Measurements from ENCODE around the gene CNNM2.
"Not testable (repeated sequence)": the region's sequence is repeated elsewhere in the genome, so short reads cannot be mapped to it uniquely, and the experiment has no call there.

CNNM2 gene

DNA sequence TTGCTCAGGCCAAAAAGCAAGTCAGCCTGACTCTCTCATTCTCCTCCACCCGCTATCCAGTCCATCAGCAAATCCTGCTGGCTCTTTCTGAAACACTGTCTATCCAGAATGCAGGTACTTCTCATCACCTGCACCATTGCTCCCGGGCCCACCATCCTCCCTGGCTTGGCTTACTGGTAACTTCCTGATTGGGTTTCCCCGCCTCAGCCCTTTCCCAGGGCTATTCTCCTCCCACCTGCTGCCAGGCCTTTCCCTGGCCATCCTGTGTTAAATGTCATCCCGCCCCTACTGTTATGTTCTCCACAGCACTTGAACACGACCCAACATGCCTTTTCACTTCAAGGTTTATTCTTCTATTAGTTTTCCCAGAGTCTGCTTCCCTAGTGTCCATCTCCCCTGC is 124.0 kb downstream of the CNNM2 start:
- DNase-seq: peak; percentile 79

GRCh38 chr10:103042908-103043307 is 124.8 kb downstream of the CNNM2 start:
- no peak for DNase-seq

GRCh38 chr10:103044942-103045489 is 126.9 kb downstream of the CNNM2 start:
- no peak for DNase-seq

- no peak for DNase-seq
Measured at GRCh38 chr10:103045961-103046360, 127.9 kb downstream of the CNNM2 start.

GRCh38 chr10:103047381-103047780 is 129.3 kb downstream of the CNNM2 start:
- DNase-seq: no peak

- no peak for DNase-seq
Measured at GRCh38 chr10:103049237-103049636, 131.1 kb downstream of the CNNM2 start.

DNA sequence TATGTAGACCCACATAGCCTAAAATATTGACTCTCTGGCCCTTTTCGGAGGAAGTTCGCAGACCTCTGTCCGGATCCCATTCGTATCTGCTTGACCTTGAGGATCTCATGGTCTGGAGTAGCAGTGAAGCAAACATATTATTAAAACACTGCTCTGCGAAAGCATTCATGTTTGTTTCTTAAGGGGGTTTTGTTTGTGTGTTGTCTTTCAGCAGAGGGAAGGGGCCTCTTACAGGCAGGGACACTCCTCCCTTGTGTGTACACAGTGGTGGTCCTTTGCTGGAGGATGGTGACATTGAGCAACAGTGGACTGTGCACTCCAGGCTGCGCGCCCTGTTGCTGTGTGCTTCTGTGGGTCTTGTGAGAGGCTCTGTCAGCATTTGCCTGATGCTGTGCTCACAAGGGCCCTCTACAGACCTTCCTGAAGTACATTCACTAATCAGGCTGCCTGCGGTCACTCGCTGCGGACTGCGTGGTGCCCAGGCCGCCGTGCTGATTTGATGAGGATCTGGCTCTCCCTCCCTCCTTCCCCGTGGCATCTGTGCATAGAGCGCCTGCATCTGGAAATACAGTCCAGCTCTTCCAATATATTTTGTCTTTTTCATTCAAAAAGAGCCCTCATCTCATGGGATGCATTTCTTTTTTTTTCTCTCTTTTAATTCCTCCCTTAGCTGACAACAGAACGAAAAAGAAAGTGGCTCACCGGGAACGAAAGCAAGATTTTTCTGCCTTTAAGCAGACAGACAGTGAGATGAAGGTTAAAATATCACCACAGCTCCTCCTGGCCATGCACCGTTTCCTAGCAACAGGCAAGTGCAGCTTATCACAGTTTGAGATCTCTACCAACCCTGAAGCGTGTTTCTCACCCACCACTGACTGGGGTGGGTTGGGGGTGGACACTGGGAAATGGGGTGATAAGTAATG is 135.8 kb downstream of the CNNM2 start:
- peak; percentile 30 for DNase-seq

DNA sequence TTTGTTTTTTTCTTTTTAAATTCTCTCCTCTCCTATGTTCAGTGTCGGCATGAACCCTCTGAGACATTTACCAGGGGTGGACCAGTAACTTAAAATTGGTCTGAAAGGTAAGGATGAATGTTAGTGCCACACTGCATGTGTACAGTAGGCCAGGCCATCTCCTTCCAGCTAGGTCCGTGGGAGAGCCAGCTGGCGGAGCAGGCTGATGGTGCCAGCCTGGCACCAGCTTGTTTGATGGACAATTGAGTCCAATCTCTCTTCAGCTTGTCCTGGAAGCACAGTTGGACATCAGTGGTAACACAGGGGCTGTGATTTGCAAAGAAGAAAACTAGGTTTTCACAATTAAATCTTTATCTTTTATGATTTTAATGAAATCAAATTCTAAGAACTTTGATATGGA is 136.5 kb downstream of the CNNM2 start:
- DNase-seq: no peak

GRCh38 chr10:103055105-103055504 is 137.0 kb downstream of the CNNM2 start:
- no peak for DNase-seq

GRCh38 chr10:103058034-103058433 is 139.9 kb downstream of the CNNM2 start:
- DNase-seq: no peak

- no peak for DNase-seq
Measured at GRCh38 chr10:103060575-103060974, 142.5 kb downstream of the CNNM2 start.

DNA sequence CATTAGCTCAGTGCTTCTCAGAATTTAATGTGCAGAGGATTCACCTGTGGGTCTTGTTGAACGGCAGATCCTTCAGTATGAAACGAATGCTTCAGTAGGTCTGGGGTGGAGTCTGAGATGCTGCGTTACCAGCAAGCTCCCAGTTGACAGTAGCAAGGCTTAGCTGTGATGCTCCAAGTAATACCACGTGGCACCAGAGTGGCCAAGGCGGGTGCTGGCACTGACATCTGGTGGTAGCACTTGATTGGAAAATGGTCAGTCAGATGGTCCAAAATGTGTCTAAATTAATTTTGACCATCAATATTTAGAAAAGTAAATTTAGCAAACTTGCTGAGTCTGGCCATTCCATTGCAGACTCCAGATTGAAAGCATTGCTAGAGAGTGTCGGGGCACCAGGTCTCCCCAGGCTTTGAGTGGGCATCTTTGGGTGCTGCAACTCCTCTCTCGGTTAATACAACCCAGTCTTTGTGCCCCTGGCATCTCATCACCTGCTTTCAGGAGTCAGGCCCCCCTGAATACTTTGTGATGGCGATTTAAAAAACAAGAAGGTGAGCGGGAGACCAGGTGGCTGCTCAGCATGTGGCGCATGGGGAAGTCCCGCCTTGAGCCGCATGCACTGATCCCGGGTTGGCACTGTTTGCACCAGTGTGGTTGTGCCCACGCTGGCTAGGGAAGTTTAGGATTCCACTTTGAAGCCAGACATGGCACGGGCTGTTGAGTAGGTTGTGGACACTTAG is 144.9 kb downstream of the CNNM2 start:
- DNase-seq: no peak

DNA sequence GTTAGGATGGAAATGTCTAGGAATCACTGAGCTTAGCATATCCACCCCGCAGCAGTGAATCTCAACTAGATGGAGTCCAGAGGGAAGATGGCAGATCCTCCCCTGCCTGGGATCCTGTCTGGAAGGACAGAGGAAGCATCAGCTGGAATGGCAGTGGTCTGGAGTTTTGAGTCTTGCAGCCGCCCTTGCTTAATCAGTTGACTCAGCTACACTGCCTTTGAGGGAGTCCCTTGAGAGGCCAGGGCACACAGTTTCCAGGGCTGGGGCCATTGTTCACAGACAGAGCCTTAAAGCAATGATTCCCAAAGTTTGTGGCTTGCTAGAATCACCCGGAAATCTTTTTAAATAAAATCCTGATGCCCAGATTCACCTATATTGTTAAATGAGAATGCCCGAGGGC is 146.9 kb downstream of the CNNM2 start:
- DNase-seq: no peak

- DNase-seq: no peak
Measured at GRCh38 chr10:103066141-103067098, 148.3 kb downstream of the CNNM2 start.

GRCh38 chr10:103067099-103067477 is 149.0 kb downstream of the CNNM2 start:
- not testable (repeated sequence) for DNase-seq

GRCh38 chr10:103067484-103067883 is 149.4 kb downstream of the CNNM2 start:
- no peak for DNase-seq

DNA sequence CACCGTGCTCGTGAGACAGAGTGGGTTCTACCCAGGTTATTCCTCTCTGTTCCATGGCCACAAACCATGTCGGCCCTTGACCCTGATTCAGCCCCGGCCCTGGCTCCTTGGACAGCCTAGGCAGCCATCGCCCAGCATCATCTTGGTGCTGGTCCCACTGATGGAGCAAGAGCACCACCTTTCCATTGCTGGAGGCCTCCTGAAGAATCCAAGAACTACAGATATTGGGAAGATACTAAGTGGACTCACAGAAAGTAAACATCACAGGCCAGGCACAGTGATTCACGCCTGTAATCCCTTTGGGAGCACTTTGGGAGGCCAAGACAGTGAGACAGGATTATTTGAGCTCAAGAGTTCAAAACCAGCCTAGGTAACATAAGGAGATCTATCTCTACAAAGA is 149.9 kb downstream of the CNNM2 start:
- DNase-seq: no peak

DNA sequence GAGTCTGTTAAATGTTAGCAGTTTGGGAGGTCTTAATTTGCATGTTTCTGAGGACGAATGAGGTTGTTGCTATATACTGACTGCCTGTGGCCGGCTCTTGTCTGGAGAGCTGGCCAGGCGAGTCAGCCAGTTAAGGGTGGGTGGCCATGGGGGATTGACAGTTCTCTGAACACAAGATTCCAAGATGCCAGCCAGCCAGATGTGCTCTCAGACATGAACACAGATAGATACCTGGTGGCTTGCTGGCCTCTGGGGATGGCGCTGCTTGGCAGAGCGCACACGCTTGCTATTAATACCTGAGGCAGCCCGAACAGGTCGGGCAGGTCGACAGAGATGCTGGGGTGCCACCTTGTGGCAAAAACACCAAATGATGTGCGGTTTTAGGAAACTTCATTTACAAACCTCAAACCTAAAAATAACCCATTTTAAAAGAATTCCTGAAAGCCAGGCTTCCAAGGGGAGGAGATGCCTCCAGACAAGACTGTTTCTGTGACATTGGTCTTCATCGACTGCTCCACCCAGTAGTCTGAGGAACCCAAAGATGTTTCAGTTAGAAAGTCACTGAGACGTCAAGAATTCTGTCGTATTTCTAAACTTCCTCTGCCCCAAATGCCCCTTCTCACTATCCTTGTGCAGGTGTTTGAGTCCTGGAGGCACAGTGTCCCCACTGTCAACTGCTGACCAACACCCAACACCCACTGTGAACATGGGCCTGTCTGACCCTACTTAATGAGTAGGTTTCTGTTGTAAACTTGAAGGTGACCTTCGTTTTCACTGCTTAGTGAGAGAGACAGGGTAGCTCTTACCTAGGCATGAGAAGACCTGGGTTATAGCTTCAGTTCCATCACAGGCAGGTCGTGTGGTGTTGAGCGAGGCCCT is 151.6 kb downstream of the CNNM2 start:
- DNase-seq: peak; percentile 2

- no peak for DNase-seq
Measured at GRCh38 chr10:103072276-103072675, 154.2 kb downstream of the CNNM2 start.

GRCh38 chr10:103072891-103073290 is 154.8 kb downstream of the CNNM2 start:
- DNase-seq: no peak

- DNase-seq: no peak
Measured at GRCh38 chr10:103077020-103077419, 158.9 kb downstream of the CNNM2 start.

All from DMS79 treated with DMSO at 0.1 percent for 48 hours (cell line).